SK-N-SH (cell line): ENCODE measurements around the gene DHRSX. TPM values are rescaled to one million over a fixed set of nuclear protein-coding genes. Genes with fewer than 3 reads are reported as not detected.

Experiments
- CTCF ChIA-PET: fragments of 300-600, 350-600 bp; formaldehyde crosslinking; extraction: SDS; loops from one replicate; lab custom pipeline; 2021; lab: Yijun Ruan, JAX
- POLR2A ChIA-PET: fragments of 350-600 bp; sonication (Branson Sonifier 250); formaldehyde crosslinking; extraction: SDS; loops from one replicate; lab custom pipeline; 2020; ENCODE audit warnings: antibody characterized with exemption, inconsistent platforms; lab: Yijun Ruan, JAX
- DNase-seq: peaks from one replicate; pipeline ENCODE4 v3.0.0; 2012
- H2AFZ ChIP-seq: fragments of 200-600 bp; sonication (generic); 2 replicates; pipeline ENCODE4 v1.8.1; 2016; ENCODE audit warnings: antibody characterized with exemption, mild to moderate bottlenecking, low read depth
- H3F3A ChIP-seq: fragments of 200-600 bp; sonication (generic); replicated peaks from 2 replicates; pipeline ENCODE3; 2016; ENCODE audit warnings: antibody characterized with exemption, mild to moderate bottlenecking; ENCODE audit not compliant: insufficient read depth
- H3K27ac ChIP-seq, 2 experiments: fragments of 200-500 bp in 1 of 2; fragments of 200-600 bp in 1 of 2; sonication (Bioruptor generic) in 1 of 2; sonication (generic), shearing (Covaris generic) in 1 of 2; 2 replicates each; pipeline versions ENCODE4 v1.5.1 to v1.6.1; 2014 to 2016; ENCODE audit warnings: low read depth in 2 of 2, inconsistent platforms in 1 of 2, low read length in 1 of 2, mild to moderate bottlenecking in 1 of 2, mixed read lengths in 1 of 2
- H3K27me3 ChIP-seq: fragments of 200-600 bp; sonication (generic), shearing (Covaris generic); 2 replicates; pipeline ENCODE4 v1.6.1; 2016; ENCODE audit warnings: mixed run types; ENCODE audit not compliant: insufficient read depth
- H3K36me3 ChIP-seq, 2 experiments: fragments of 200-500 bp in 1 of 2; fragments of 200-600 bp in 1 of 2; sonication (Bioruptor generic) in 1 of 2; sonication (generic) in 1 of 2; replicated peaks in 1 of 2; 2 replicates each; pipeline versions ENCODE3 to v1.5.1; 2014 to 2016; ENCODE audit warnings: low read length in 1 of 2, mild to moderate bottlenecking in 1 of 2; ENCODE audit not compliant: insufficient read depth in 2 of 2, control insufficient read depth in 1 of 2
- H3K4me1 ChIP-seq, 2 experiments: fragments of 200-500 bp in 1 of 2; fragments of 200-600 bp in 1 of 2; sonication (Bioruptor generic) in 1 of 2; sonication (generic), shearing (Covaris generic) in 1 of 2; 2 replicates each; pipeline versions ENCODE4 v1.5.1 to v1.6.1; 2014 to 2016; ENCODE audit warnings: low read depth in 1 of 2, low read length in 1 of 2, mixed run types in 1 of 2; ENCODE audit not compliant: insufficient read depth in 2 of 2, control insufficient read depth in 1 of 2
- H3K4me2 ChIP-seq: fragments of 200-600 bp; sonication (generic), shearing (Covaris generic); 2 replicates; pipeline ENCODE4 v1.6.1; 2017; ENCODE audit warnings: mixed run types
- H3K4me3 ChIP-seq, 2 experiments: fragments of 200-500 bp in 1 of 2; fragments of 200-600 bp in 1 of 2; sonication (Bioruptor generic) in 1 of 2; sonication (generic), shearing (Covaris generic) in 1 of 2; 2 replicates each; pipeline versions ENCODE4 v1.5.1 to v1.8.1; 2014 to 2016; ENCODE audit warnings: low read depth in 2 of 2, inconsistent platforms in 1 of 2, low read length in 1 of 2, mild to moderate bottlenecking in 1 of 2, mixed read lengths in 1 of 2, moderate library complexity in 1 of 2
- H3K79me2 ChIP-seq: fragments of 200-600 bp; sonication (generic); 2 replicates; pipeline ENCODE4 v1.8.1; 2017; ENCODE audit warnings: mild to moderate bottlenecking; ENCODE audit not compliant: insufficient read depth
- H3K9ac ChIP-seq: fragments of 200-600 bp; sonication (generic); 2 replicates; pipeline ENCODE4 v1.6.1; 2017; ENCODE audit warnings: mixed run types
- H3K9me2 ChIP-seq: fragments of 200-600 bp; sonication (generic); 2 replicates; pipeline ENCODE4 v1.6.1; 2017; ENCODE audit warnings: mixed run types
- H3K9me3 ChIP-seq: fragments of 200-600 bp; sonication (generic); 2 replicates; pipeline ENCODE4 v1.6.1; 2017; ENCODE audit warnings: mixed run types, mild to moderate bottlenecking, moderate library complexity
- H4K20me1 ChIP-seq: fragments of 200-600 bp; sonication (generic); 2 replicates; pipeline ENCODE4 v1.6.1; 2017; ENCODE audit warnings: mild to moderate bottlenecking, mixed run types; ENCODE audit not compliant: insufficient read depth
- CHD2 ChIP-seq: fragments of 150-350 bp; IDR thresholded peaks from 2 replicates; pipeline ENCODE4 v1.6.1; 2018; ENCODE audit warnings: low read length; ENCODE audit not compliant: partially characterized antibody
- ELF1 ChIP-seq: IDR thresholded peaks from 2 replicates; pipeline ENCODE4 v1.4.0; 2012
- FOSL2 ChIP-seq: IDR thresholded peaks from 2 replicates; pipeline ENCODE4 v1.4.0; 2012; ENCODE audit warnings: low read depth, mild to moderate bottlenecking, moderate library complexity, borderline replicate concordance
- FOXM1 ChIP-seq: IDR thresholded peaks from 2 replicates; pipeline ENCODE4 v1.4.0; 2012; ENCODE audit warnings: low read depth, mild to moderate bottlenecking
- GABPA ChIP-seq: IDR thresholded peaks from 2 replicates; pipeline ENCODE4 v1.4.0; 2012; ENCODE audit warnings: low read depth, mild to moderate bottlenecking
- GATA2 ChIP-seq: sonication (generic); formaldehyde crosslinking; IDR thresholded peaks from 2 replicates; pipeline ENCODE4 v1.5.0; 2020; ENCODE audit warnings: mild to moderate bottlenecking, missing genetic modification reagents
- JUND ChIP-seq: IDR thresholded peaks from 2 replicates; pipeline ENCODE4 v1.4.0; 2012
- NFIC ChIP-seq: IDR thresholded peaks from 2 replicates; pipeline ENCODE4 v1.4.0; 2012; ENCODE audit warnings: borderline replicate concordance
- RCOR1 ChIP-seq: fragments of 150-350 bp; IDR thresholded peaks from 2 replicates; pipeline ENCODE4 v1.6.1; 2017; ENCODE audit warnings: antibody characterized with exemption, low read length
- RXRA ChIP-seq: IDR thresholded peaks from 2 replicates; pipeline ENCODE4 v1.4.0; 2012; ENCODE audit warnings: low read depth, mild to moderate bottlenecking, borderline replicate concordance
- SIN3A ChIP-seq: IDR thresholded peaks from 2 replicates; pipeline ENCODE4 v1.6.1; 2012; ENCODE audit warnings: low read depth, mild to moderate bottlenecking, low read length, moderate library complexity, borderline replicate concordance
- SMC3 ChIP-seq: IDR thresholded peaks from 2 replicates; pipeline ENCODE4 v1.6.1; 2012; ENCODE audit warnings: low read depth, low read length, improper control_type of control experiment
- TAF1 ChIP-seq: IDR thresholded peaks from 2 replicates; pipeline ENCODE4 v1.6.1; 2012; ENCODE audit warnings: low read depth, mild to moderate bottlenecking, low read length, moderate library complexity, borderline replicate concordance
- WGBS: methylation state at CpG from one replicate; pipeline ENCODE4 v1.1.6; 2017; ENCODE audit warnings: low lambda C conversion rate; 5-methylcytosine and 5-hydroxymethylcytosine counted together
- polyA plus RNA-seq, 3 experiments: library from polyadenylated mRNA; depleted of rRNA; stranded (reverse); fragments of >200 nt; gene quantifications; 2 replicates each; pipeline ENCODE4 v1.2.3, GENCODE V29; 2012
- TF ChIP-seq, protein P1 (sequence below): IDR thresholded peaks from 2 replicates; pipeline ENCODE4; 2012
- TF ChIP-seq, protein P2 (sequence below): fragments of 200-600 bp; sonication (generic); IDR thresholded peaks from 2 replicates; pipeline ENCODE4 v1.6.1; 2017; ENCODE audit warnings: antibody characterized with exemption, mild to moderate bottlenecking, moderate library complexity

DHRSX gene
- polyA plus RNA-seq, 1 of the 3 experiments (the other 2 are of a cell fraction), result 34.3 TPM

DNA sequence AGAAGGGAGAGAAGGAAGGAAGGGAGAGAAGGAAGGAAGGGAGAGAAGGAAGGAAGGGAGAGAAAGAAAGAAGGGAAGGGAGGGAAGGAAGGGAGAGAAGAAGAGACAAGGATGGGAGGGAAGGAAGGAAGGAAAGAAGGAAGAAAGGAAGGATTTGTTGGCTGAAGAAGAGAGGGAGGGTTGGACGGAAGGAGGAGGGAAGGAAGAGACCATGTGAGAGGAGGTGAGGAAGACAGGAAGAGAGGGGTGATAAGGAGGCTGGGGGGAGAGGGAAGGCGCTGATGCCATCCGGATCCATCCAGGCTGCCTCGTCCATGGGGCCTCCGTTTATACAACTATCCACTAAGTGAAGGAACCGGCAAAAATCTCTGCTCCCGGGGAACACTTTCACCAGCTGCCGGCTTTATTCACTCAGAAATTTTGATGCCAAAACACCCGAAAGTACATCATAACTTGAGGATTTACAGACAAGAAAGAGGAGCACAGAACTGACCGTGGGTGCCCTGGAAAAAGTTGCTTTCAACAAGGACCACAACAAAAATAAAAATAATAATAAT is 14.9 kb downstream of the DHRSX start:
- no peaks in the 10 kb centered on the region for H3K27me3 ChIP-seq
- H3K4me3 ChIP-seq, result no peak overlapping the region
- no peaks in the 10 kb centered on the region for H4K20me1 ChIP-seq
- TF ChIP-seq, protein P1, sequence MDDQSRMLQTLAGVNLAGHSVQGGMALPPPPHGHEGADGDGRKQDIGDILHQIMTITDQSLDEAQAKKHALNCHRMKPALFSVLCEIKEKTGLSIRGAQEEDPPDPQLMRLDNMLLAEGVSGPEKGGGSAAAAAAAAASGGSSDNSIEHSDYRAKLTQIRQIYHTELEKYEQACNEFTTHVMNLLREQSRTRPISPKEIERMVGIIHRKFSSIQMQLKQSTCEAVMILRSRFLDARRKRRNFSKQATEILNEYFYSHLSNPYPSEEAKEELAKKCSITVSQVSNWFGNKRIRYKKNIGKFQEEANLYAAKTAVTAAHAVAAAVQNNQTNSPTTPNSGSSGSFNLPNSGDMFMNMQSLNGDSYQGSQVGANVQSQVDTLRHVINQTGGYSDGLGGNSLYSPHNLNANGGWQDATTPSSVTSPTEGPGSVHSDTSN, result no peak
- TF ChIP-seq ELF1 (no peak), FOXM1 (no peak), TAF1 (no peak), FOSL2 (no peak), SMC3 (no peak), RXRA (no peak), JUND (no peak), GATA2 (no peak), CHD2 (no peak), NFIC (no peak), SIN3A (no peak), RCOR1 (no peak)
- TF ChIP-seq, protein P2, sequence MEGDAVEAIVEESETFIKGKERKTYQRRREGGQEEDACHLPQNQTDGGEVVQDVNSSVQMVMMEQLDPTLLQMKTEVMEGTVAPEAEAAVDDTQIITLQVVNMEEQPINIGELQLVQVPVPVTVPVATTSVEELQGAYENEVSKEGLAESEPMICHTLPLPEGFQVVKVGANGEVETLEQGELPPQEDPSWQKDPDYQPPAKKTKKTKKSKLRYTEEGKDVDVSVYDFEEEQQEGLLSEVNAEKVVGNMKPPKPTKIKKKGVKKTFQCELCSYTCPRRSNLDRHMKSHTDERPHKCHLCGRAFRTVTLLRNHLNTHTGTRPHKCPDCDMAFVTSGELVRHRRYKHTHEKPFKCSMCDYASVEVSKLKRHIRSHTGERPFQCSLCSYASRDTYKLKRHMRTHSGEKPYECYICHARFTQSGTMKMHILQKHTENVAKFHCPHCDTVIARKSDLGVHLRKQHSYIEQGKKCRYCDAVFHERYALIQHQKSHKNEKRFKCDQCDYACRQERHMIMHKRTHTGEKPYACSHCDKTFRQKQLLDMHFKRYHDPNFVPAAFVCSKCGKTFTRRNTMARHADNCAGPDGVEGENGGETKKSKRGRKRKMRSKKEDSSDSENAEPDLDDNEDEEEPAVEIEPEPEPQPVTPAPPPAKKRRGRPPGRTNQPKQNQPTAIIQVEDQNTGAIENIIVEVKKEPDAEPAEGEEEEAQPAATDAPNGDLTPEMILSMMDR, result no peak
- no peaks in the 10 kb centered on the region for H3F3A ChIP-seq
- H3K9ac ChIP-seq, result no peak overlapping the region
- no peak overlapping the region for H3K27ac ChIP-seq
- H3K4me2 ChIP-seq, result no peak overlapping the region
- H3K9me3 ChIP-seq, result no peaks in the 10 kb centered on the region
- no peaks in the 10 kb centered on the region for H3K9me2 ChIP-seq
- no peak for DNase-seq
- H3K4me1 ChIP-seq, result no peaks in the 10 kb centered on the region
- POLR2A ChIA-PET, result no interaction called here
- no peak overlapping the region for H2AFZ ChIP-seq
- WGBS, result 88% methylated on average over 9 of the region's 10 CpGs
- H3K36me3 ChIP-seq, result peaks cover 13 to 35% of the 10 kb centered on the region in 2 experiments
- peaks cover 24% of the 10 kb centered on the region for H3K79me2 ChIP-seq
- CTCF ChIA-PET, result no interaction called here

DNA sequence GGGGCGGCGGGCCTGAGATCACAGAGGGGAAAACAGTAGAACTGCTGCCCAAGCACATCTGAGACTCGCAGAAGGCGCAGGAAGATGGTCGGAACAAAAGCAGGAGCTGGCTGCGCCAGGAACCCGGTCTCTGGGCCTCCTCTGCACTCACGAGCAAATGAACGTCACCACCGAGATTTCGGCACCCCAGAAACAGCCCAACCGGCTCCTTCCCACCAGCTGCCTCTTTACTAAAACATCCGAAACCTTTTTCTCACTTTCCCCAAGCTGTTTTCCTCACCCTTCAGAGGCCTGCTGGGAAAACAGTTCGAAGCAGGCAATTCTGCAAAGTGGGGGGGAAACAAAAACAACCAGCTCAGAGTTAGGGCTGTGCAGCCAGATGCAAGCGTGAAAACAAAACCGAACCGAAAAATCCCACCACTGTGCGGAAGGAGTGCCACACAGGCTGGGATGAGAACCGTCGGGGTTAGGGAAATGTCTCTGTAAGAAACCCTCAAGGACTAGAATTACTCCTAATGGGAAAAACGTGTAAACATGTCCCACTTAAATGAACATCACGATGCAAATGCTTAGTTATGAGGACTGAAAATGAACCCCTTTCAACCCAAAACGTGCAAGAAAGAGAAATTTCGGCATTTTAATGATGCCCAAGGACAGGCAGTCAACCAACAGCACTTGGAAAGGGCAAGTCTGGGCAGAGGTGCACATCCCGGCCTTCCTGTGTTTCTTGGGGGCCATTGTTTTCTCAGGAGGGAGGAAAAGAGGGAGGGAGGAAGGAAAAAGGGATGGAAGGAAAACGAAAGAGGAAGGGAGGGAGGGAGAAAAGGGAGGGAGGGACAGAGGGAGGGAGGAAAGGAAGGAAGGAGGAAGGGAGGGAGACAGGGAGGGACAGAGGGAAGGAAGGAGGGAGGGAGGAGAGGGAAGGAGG is 15.8 kb downstream of the DHRSX start:
- Histone ChIP-seq H3K27me3 (no peaks in the 10 kb centered on the region), H3K4me2 (no peak overlapping the region), H3K4me3 (no peak overlapping the region), H3K36me3 (peaks cover 9 to 27% of the 10 kb centered on the region in 2 experiments), H3K9ac (no peak overlapping the region), H3K79me2 (peaks cover 32% of the 10 kb centered on the region), H3K9me3 (no peaks in the 10 kb centered on the region), H4K20me1 (peaks cover 6% of the 10 kb centered on the region; the same call in 1 of the 2 replicates), H3K4me1 (no peaks in the 10 kb centered on the region), H3K9me2 (no peaks in the 10 kb centered on the region), H2AFZ (no peak overlapping the region), H3K27ac (no peak overlapping the region), H3F3A (no peaks in the 10 kb centered on the region)
- TF ChIP-seq FOXM1 (no peak), GABPA (no peak)
- ChIA-PET POLR2A (no interaction called here), CTCF (no interaction called here)
- no peak for DNase-seq
- 87% methylated on average over 26 of the region's 26 CpGs for WGBS
